ENCODE measurements around the gene LGI4.

Gene LGI4

GRCh38 chr19:35108730-35109129 lies 26.1 kb downstream of the LGI4 start:
- H2AFZ ChIP-seq (ENCODE audit: low read depth): no peak overlapping the region
- TF ChIP-seq CTCF (conservative IDR thresholded peaks at IDR 0.05; ENCODE audit: low read depth, low read length): no peak
- H3K4me3 ChIP-seq (IDR thresholded peaks at IDR 0.05; ENCODE audit: insufficient read depth, low read depth, low read length): no peak overlapping the region
- H3K4me2 ChIP-seq: no peak overlapping the region
- H3K36me3 ChIP-seq (ENCODE audit: insufficient read depth): no peaks in the 10 kb centered on the region
- H3K9ac ChIP-seq: no peak overlapping the region
- peaks cover 13% of the 10 kb centered on the region; the same call in 1 of the 2 replicates for H3K27me3 ChIP-seq (ENCODE audit: insufficient read depth, low read depth)
- H4K20me1 ChIP-seq (ENCODE audit: insufficient read depth): no peaks in the 10 kb centered on the region
- H3K27ac ChIP-seq: no peak overlapping the region
- H3K79me2 ChIP-seq (ENCODE audit: insufficient read depth, low read depth): no peaks in the 10 kb centered on the region
- no peaks in the 10 kb centered on the region for H3K4me1 ChIP-seq (ENCODE audit: low read depth, poor library complexity, severe bottlenecking)

GRCh38 chr19:35107545-35107944 lies 27.3 kb downstream of the LGI4 start:
- Histone ChIP-seq H3K27ac (no peak overlapping the region), H3K36me3 (ENCODE audit: insufficient read depth) (no peaks in the 10 kb centered on the region), H2AFZ (ENCODE audit: low read depth) (no peak overlapping the region), H3K27me3 (ENCODE audit: insufficient read depth, low read depth) (peaks cover 15% of the 10 kb centered on the region; the same call in 1 of the 2 replicates), H4K20me1 (ENCODE audit: insufficient read depth) (no peaks in the 10 kb centered on the region), H3K4me3 (IDR thresholded peaks at IDR 0.05; ENCODE audit: insufficient read depth, low read depth, low read length) (no peak overlapping the region), H3K4me1 (ENCODE audit: low read depth, poor library complexity, severe bottlenecking) (no peaks in the 10 kb centered on the region), H3K9ac (no peak overlapping the region), H3K4me2 (no peak overlapping the region), H3K79me2 (ENCODE audit: insufficient read depth, low read depth) (no peaks in the 10 kb centered on the region)
- TF ChIP-seq CTCF (conservative IDR thresholded peaks at IDR 0.05; ENCODE audit: low read depth, low read length): no peak

GRCh38 chr19:35106898-35107541 lies 27.8 kb downstream of the LGI4 start:
- Histone ChIP-seq H3K27me3 (ENCODE audit: insufficient read depth, low read depth) (peaks cover 13% of the 10 kb centered on the region; the same call in 1 of the 2 replicates), H3K4me1 (ENCODE audit: low read depth, poor library complexity, severe bottlenecking) (no peaks in the 10 kb centered on the region), H4K20me1 (ENCODE audit: insufficient read depth) (no peaks in the 10 kb centered on the region), H3K9ac (no peak overlapping the region), H3K4me2 (no peak overlapping the region), H3K36me3 (ENCODE audit: insufficient read depth) (no peaks in the 10 kb centered on the region), H3K79me2 (ENCODE audit: insufficient read depth, low read depth) (no peaks in the 10 kb centered on the region), H3K27ac (no peak overlapping the region), H3K4me3 (IDR thresholded peaks at IDR 0.05; ENCODE audit: insufficient read depth, low read depth, low read length) (no peak overlapping the region), H2AFZ (ENCODE audit: low read depth) (no peak overlapping the region)
- TF ChIP-seq CTCF (conservative IDR thresholded peaks at IDR 0.05; ENCODE audit: low read depth, low read length): no peak

GRCh38 chr19:35106291-35106583 lies 28.6 kb downstream of the LGI4 start:
- H2AFZ ChIP-seq (ENCODE audit: low read depth): no peak overlapping the region
- no peak overlapping the region for H3K4me3 ChIP-seq (IDR thresholded peaks at IDR 0.05; ENCODE audit: insufficient read depth, low read depth, low read length)
- H3K27ac ChIP-seq: no peak overlapping the region
- no peaks in the 10 kb centered on the region for H3K4me1 ChIP-seq (ENCODE audit: low read depth, poor library complexity, severe bottlenecking)
- H3K79me2 ChIP-seq (ENCODE audit: insufficient read depth, low read depth): no peaks in the 10 kb centered on the region
- TF ChIP-seq CTCF (conservative IDR thresholded peaks at IDR 0.05; ENCODE audit: low read depth, low read length): no peak
- H4K20me1 ChIP-seq (ENCODE audit: insufficient read depth): no peaks in the 10 kb centered on the region
- H3K27me3 ChIP-seq (ENCODE audit: insufficient read depth, low read depth): peaks cover 15% of the 10 kb centered on the region; the same call in 1 of the 2 replicates
- no peak overlapping the region for H3K9ac ChIP-seq
- H3K36me3 ChIP-seq (ENCODE audit: insufficient read depth): no peaks in the 10 kb centered on the region
- no peak overlapping the region for H3K4me2 ChIP-seq

All from KMS-11 (cell line).